SU-DHL-6 (cell line): ENCODE measurements around the gene TNIP1.

ENCODE experiments used
- H2AFZ ChIP-seq: fragments of 200-600 bp; sonication (generic); 2 replicates; pipeline ENCODE4 v1.6.1; 2014; ENCODE audit warnings: low read depth, mild to moderate bottlenecking, moderate library complexity, mixed read lengths, antibody characterized with exemption, low read length; ENCODE audit not compliant: severe bottlenecking
- H3F3A ChIP-seq: fragments of 200-600 bp; shearing (Covaris generic); 2 replicates; pipeline ENCODE4 v1.6.0; 2016; ENCODE audit warnings: antibody characterized with exemption, mild to moderate bottlenecking; ENCODE audit not compliant: insufficient read depth
- H3K27ac ChIP-seq: fragments of 200-600 bp; sonication (generic); 2 replicates; pipeline ENCODE4 v1.5.1; 2016; ENCODE audit warnings: low read depth, mild to moderate bottlenecking, low read length, moderate library complexity, mixed read lengths
- H3K27me3 ChIP-seq: fragments of 200-600 bp; sonication (generic), shearing (Covaris generic); 2 replicates; pipeline ENCODE4 v1.6.0; 2014; ENCODE audit warnings: mild to moderate bottlenecking, low read length
- H3K36me3 ChIP-seq: fragments of 200-600 bp; sonication (generic); 2 replicates; pipeline ENCODE4 v1.6.1; 2014; ENCODE audit warnings: mild to moderate bottlenecking, low read length, mixed read lengths
- H3K4me2 ChIP-seq: fragments of 300-600, 200-600 bp; shearing (Covaris generic), sonication (generic); 2 replicates; pipeline ENCODE4 v1.6.0; 2014; ENCODE audit warnings: low read length, low read depth, mild to moderate bottlenecking; ENCODE audit not compliant: poor library complexity, severe bottlenecking
- H3K4me3 ChIP-seq: fragments of 200-600 bp; sonication (generic); 2 replicates; pipeline ENCODE4 v1.5.1; 2014; ENCODE audit warnings: antibody characterized with exemption, low read length, mild to moderate bottlenecking, mixed read lengths; ENCODE audit not compliant: insufficient read depth, poor library complexity, severe bottlenecking
- H3K79me2 ChIP-seq: fragments of 200-600 bp; sonication (generic); 2 replicates; pipeline ENCODE4 v1.6.1; 2014; ENCODE audit warnings: mild to moderate bottlenecking, low read length, moderate library complexity; ENCODE audit not compliant: insufficient read depth
- H3K9ac ChIP-seq: fragments of 200-600 bp; sonication (generic); 2 replicates; pipeline ENCODE4 v1.7.0; 2014; ENCODE audit warnings: mild to moderate bottlenecking, low read length
- H3K9me2 ChIP-seq: fragments of 200-600 bp; sonication (generic); replicated peaks from 2 replicates; pipeline ENCODE4 v1.6.1; 2014; ENCODE audit warnings: low read length; ENCODE audit not compliant: insufficient read depth
- H3K9me3 ChIP-seq: fragments of 200-600 bp; sonication (generic); 2 replicates; pipeline ENCODE4 v1.6.1; 2014; ENCODE audit warnings: low read length, mixed read lengths; ENCODE audit not compliant: insufficient read depth
- H4K20me1 ChIP-seq: fragments of 200-600 bp; sonication (generic); 2 replicates; pipeline ENCODE4 v1.6.1; 2014; ENCODE audit warnings: low read depth, mild to moderate bottlenecking, antibody characterized with exemption, low read length, moderate library complexity, mixed read lengths
- EZH2phosphoT487 ChIP-seq: fragments of 200-600 bp; sonication (generic), shearing (Covaris generic); conservative IDR thresholded peaks from 2 replicates; pipeline ENCODE4 v1.6.1; 2018; ENCODE audit warnings: mild to moderate bottlenecking, antibody characterized with exemption, low read length, moderate library complexity, mixed read lengths
- TF ChIP-seq, protein P1 (sequence below): fragments of 200-600 bp; sonication (generic); IDR thresholded peaks from one replicate; pipeline ENCODE4 v1.5.1; 2017; ENCODE audit warnings: antibody characterized with exemption, mild to moderate bottlenecking, low read length, moderate library complexity; ENCODE audit not compliant: insufficient read depth, poor library complexity, severe bottlenecking

TNIP1 gene

DNA sequence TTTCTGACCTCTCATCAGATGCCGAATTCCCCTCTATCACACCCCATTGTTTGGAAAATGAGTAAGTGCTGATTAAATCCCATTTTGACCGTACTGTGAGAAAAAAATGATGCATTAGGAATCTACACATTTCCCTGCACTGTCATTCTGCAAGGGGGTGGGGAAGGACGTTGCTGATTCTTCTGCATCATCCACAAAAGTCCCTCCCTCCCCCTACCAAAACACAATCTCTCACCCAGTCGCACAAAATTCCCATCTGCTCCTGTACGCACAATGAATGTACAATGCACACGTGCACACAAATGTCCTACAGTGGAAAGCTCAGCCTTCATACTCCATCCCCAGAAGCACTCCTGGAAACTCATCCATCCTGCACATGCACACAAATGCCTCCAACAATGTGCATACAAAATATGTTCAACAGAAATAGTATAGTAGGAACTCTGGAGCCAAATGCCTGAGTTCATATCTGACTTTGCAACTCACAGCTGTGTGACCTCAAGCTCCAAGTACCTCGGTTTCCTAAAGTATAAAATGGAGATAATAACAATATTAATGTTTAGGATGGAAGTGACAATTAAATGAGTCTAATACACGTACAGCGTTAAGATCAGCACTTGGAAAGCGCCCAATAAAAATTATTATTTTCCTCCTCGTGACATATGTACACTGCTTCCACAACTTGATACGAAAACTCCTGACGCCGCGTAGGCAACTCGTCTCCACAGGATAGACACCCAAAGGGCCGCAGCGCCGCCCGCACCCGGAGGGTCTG lies 809 bp downstream of the TNIP1 start:
- H3K9ac ChIP-seq, result peak overlapping the region; percentile 84
- peak overlapping the region; percentile 81 for H3K27ac ChIP-seq
- H3K36me3 ChIP-seq, result 0 out of 2 replicates have a peak, but pooled peaks cover 10% of the 10 kb centered on the region
- H4K20me1 ChIP-seq, result no peaks in the 10 kb centered on the region
- peaks cover 81% of the 10 kb centered on the region for H3K79me2 ChIP-seq
- H3K27me3 ChIP-seq, result no peaks in the 10 kb centered on the region
- H2AFZ ChIP-seq, result peak overlapping the region; percentile 5
- H3F3A ChIP-seq, result peaks cover 30% of the 10 kb centered on the region; the same call in 1 of the 2 replicates
- H3K4me3 ChIP-seq, result peak overlapping the region; percentile 83
- no peaks in the 10 kb centered on the region for H3K9me3 ChIP-seq
- no peak for TF ChIP-seq EZH2phosphoT487
- TF ChIP-seq, protein P1, sequence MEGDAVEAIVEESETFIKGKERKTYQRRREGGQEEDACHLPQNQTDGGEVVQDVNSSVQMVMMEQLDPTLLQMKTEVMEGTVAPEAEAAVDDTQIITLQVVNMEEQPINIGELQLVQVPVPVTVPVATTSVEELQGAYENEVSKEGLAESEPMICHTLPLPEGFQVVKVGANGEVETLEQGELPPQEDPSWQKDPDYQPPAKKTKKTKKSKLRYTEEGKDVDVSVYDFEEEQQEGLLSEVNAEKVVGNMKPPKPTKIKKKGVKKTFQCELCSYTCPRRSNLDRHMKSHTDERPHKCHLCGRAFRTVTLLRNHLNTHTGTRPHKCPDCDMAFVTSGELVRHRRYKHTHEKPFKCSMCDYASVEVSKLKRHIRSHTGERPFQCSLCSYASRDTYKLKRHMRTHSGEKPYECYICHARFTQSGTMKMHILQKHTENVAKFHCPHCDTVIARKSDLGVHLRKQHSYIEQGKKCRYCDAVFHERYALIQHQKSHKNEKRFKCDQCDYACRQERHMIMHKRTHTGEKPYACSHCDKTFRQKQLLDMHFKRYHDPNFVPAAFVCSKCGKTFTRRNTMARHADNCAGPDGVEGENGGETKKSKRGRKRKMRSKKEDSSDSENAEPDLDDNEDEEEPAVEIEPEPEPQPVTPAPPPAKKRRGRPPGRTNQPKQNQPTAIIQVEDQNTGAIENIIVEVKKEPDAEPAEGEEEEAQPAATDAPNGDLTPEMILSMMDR, result no peak
- H3K9me2 ChIP-seq, result no peaks in the 10 kb centered on the region
- peak overlapping the region; percentile 91 for H3K4me2 ChIP-seq

DNA sequence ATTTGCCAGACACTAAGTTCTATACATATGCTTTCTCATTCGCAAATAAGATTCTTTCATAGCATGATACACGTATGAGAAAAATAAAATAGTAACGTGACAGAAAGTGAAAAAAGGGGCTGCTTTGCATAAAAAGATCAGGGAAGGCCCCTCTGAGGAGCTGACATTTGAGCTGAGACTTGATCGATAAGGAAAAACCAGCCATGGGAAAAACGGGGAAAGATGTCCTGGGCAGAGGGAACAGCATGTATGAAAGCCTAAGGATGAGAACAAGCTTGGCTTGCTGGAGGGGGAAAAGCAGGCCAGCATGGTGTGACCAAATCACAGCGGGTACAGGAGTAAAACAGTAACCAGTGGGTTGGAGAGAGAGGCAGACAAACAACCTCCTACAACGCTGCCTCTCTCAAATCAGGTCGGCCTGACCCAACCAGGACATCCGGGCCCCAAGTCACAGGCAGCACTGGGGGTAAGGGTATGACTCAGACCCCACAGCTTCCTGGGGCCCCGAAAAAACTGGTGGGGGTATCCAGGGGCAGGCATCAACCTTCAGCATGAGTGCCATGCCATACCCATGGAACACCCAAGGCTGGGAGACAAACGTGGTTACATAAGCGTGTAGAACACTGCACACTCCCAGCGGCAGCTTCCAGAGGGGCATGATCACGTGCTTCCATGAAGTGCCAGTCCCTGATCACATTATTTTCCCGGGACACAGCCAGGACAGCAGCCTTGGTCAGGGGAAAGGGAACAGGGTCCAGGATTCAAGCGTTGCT lies 2.2 kb downstream of the TNIP1 start:
- H3K4me3 ChIP-seq, result no peak overlapping the region
- peak overlapping the region; percentile 32 for H3K9ac ChIP-seq
- no peaks in the 10 kb centered on the region for H4K20me1 ChIP-seq

DNA sequence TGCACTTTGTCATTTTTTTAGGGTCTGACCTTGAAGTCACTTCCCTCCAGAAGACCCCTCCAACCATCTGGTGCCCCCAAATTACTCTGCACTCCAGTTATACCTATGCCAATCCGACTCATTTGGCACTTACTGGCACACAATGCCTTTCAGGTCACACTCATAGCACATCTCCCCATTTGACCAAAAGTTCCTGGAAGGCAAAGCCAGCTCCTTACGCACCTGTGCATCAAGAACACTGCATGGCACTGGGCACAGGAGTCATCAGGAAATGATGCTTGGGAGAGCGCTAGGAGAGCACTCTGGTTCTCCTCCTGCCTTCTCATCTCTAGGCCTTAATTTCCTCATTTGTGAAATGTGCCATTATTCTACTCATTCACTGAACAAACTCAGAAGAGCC lies 2.9 kb downstream of the TNIP1 start:
- peak overlapping the region; percentile 32 for H3K9ac ChIP-seq
- H4K20me1 ChIP-seq, result no peaks in the 10 kb centered on the region
- no peak overlapping the region for H2AFZ ChIP-seq
- peaks cover 10% of the 10 kb centered on the region; the same call in 1 of the 2 replicates for H3K36me3 ChIP-seq
- H3K79me2 ChIP-seq, result peaks cover 95% of the 10 kb centered on the region
- no peak overlapping the region for H3K4me3 ChIP-seq
- H3F3A ChIP-seq, result peaks cover 17% of the 10 kb centered on the region; the same call in 1 of the 2 replicates
- peak overlapping the region; percentile 91 for H3K4me2 ChIP-seq
- H3K9me3 ChIP-seq, result no peaks in the 10 kb centered on the region
- H3K27me3 ChIP-seq, result no peaks in the 10 kb centered on the region
- no peak for TF ChIP-seq EZH2phosphoT487
- TF ChIP-seq, protein P1, result no peak
- no peaks in the 10 kb centered on the region for H3K9me2 ChIP-seq
- H3K27ac ChIP-seq, result peak overlapping the region; percentile 45; the same call in 1 of the 2 replicates

More for the DNA sequence above, 2.2 kb downstream of the TNIP1 start:
- Histone ChIP-seq H3K79me2 (peaks cover 91% of the 10 kb centered on the region), H2AFZ (no peak overlapping the region), H3K36me3 (peaks cover 10% of the 10 kb centered on the region; the same call in 1 of the 2 replicates), H3K27me3 (no peaks in the 10 kb centered on the region), H3K9me3 (no peaks in the 10 kb centered on the region), H3F3A (peaks cover 22% of the 10 kb centered on the region; the same call in 1 of the 2 replicates), H3K4me2 (peak overlapping the region; percentile 91), H3K27ac (peak overlapping the region; percentile 45), H3K9me2 (no peaks in the 10 kb centered on the region)
- TF ChIP-seq, protein P1, result no peak
- TF ChIP-seq EZH2phosphoT487, result no peak
